Measurements from ENCODE around the gene NEBL.

The NEBL gene

GRCh38 chr10:20817116-20817515 lies 80.0 kb downstream of the NEBL start:
- no peak overlapping the region for H3K27ac Mint-ChIP-seq
- H3K9me3 Mint-ChIP-seq, result peaks cover 3% of the 10 kb centered on the region
- no peak overlapping the region for H3K4me3 Mint-ChIP-seq
- no peaks in the 10 kb centered on the region for H3K4me1 Mint-ChIP-seq (ENCODE audit: low read depth)
- H3K27me3 Mint-ChIP-seq (ENCODE audit: low read depth), result no peaks in the 10 kb centered on the region
- no peaks in the 10 kb centered on the region for H3K36me3 Mint-ChIP-seq (ENCODE audit: low read depth)

- no peaks in the 10 kb centered on the region for H3K27me3 Mint-ChIP-seq (ENCODE audit: low read depth)
- H3K36me3 Mint-ChIP-seq (ENCODE audit: low read depth), result no peaks in the 10 kb centered on the region
- no peak overlapping the region for H3K27ac Mint-ChIP-seq
- peaks cover 3% of the 10 kb centered on the region for H3K9me3 Mint-ChIP-seq
- no peaks in the 10 kb centered on the region for H3K4me1 Mint-ChIP-seq (ENCODE audit: low read depth)
- H3K4me3 Mint-ChIP-seq, result no peak overlapping the region
Measured at GRCh38 chr10:20814116-20814515, 83.0 kb downstream of the NEBL start.

- no peaks in the 10 kb centered on the region for H3K27me3 Mint-ChIP-seq (ENCODE audit: low read depth)
- H3K27ac Mint-ChIP-seq, result no peak overlapping the region
- H3K36me3 Mint-ChIP-seq (ENCODE audit: low read depth), result no peaks in the 10 kb centered on the region
- no peaks in the 10 kb centered on the region for H3K4me1 Mint-ChIP-seq (ENCODE audit: low read depth)
- H3K4me3 Mint-ChIP-seq, result no peak overlapping the region
- peaks cover under 1% of the 10 kb centered on the region for H3K9me3 Mint-ChIP-seq
Measured at GRCh38 chr10:20811131-20811530, 86.0 kb downstream of the NEBL start.

GRCh38 chr10:20809631-20810030 lies 87.5 kb downstream of the NEBL start:
- no peak overlapping the region for H3K27ac Mint-ChIP-seq
- H3K4me3 Mint-ChIP-seq, result no peak overlapping the region
- no peaks in the 10 kb centered on the region for H3K27me3 Mint-ChIP-seq (ENCODE audit: low read depth)
- no peaks in the 10 kb centered on the region for H3K36me3 Mint-ChIP-seq (ENCODE audit: low read depth)
- no peaks in the 10 kb centered on the region for H3K4me1 Mint-ChIP-seq (ENCODE audit: low read depth)
- H3K9me3 Mint-ChIP-seq, result no peaks in the 10 kb centered on the region

- Mint-ChIP-seq H3K36me3 (ENCODE audit: low read depth) (no peaks in the 10 kb centered on the region), H3K27me3 (ENCODE audit: low read depth) (no peaks in the 10 kb centered on the region), H3K9me3 (no peaks in the 10 kb centered on the region), H3K4me1 (ENCODE audit: low read depth) (no peaks in the 10 kb centered on the region), H3K4me3 (no peak overlapping the region), H3K27ac (no peak overlapping the region)
Measured at GRCh38 chr10:20806487-20806886, 90.6 kb downstream of the NEBL start.

- no peaks in the 10 kb centered on the region for H3K9me3 Mint-ChIP-seq
- H3K36me3 Mint-ChIP-seq (ENCODE audit: low read depth), result no peaks in the 10 kb centered on the region
- no peak overlapping the region for H3K27ac Mint-ChIP-seq
- no peak overlapping the region for H3K4me3 Mint-ChIP-seq
- no peaks in the 10 kb centered on the region for H3K4me1 Mint-ChIP-seq (ENCODE audit: low read depth)
- no peaks in the 10 kb centered on the region for H3K27me3 Mint-ChIP-seq (ENCODE audit: low read depth)
Measured at GRCh38 chr10:20797290-20797689, 99.8 kb downstream of the NEBL start.

GRCh38 chr10:20795391-20795790 lies 101.7 kb downstream of the NEBL start:
- no peaks in the 10 kb centered on the region for H3K36me3 Mint-ChIP-seq (ENCODE audit: low read depth)
- no peak overlapping the region for H3K27ac Mint-ChIP-seq
- H3K9me3 Mint-ChIP-seq, result no peaks in the 10 kb centered on the region
- no peaks in the 10 kb centered on the region for H3K27me3 Mint-ChIP-seq (ENCODE audit: low read depth)
- H3K4me1 Mint-ChIP-seq (ENCODE audit: low read depth), result no peaks in the 10 kb centered on the region
- H3K4me3 Mint-ChIP-seq, result no peak overlapping the region

- Mint-ChIP-seq H3K27ac (no peak overlapping the region), H3K36me3 (ENCODE audit: low read depth) (no peaks in the 10 kb centered on the region), H3K27me3 (ENCODE audit: low read depth) (no peaks in the 10 kb centered on the region), H3K4me1 (ENCODE audit: low read depth) (no peaks in the 10 kb centered on the region), H3K9me3 (no peaks in the 10 kb centered on the region), H3K4me3 (no peak overlapping the region)
Measured at GRCh38 chr10:20785174-20785573, 111.9 kb downstream of the NEBL start.

- Mint-ChIP-seq H3K27me3 (ENCODE audit: low read depth) (no peaks in the 10 kb centered on the region), H3K27ac (no peak overlapping the region), H3K9me3 (no peaks in the 10 kb centered on the region), H3K4me3 (no peak overlapping the region), H3K4me1 (ENCODE audit: low read depth) (no peaks in the 10 kb centered on the region), H3K36me3 (ENCODE audit: low read depth) (no peaks in the 10 kb centered on the region)
Measured at GRCh38 chr10:20778008-20778757, 118.9 kb downstream of the NEBL start.

- Mint-ChIP-seq H3K9me3 (peaks cover 4% of the 10 kb centered on the region), H3K27me3 (ENCODE audit: low read depth) (no peaks in the 10 kb centered on the region), H3K4me1 (ENCODE audit: low read depth) (no peaks in the 10 kb centered on the region), H3K27ac (no peak overlapping the region), H3K4me3 (no peak overlapping the region), H3K36me3 (ENCODE audit: low read depth) (no peaks in the 10 kb centered on the region)
Measured at GRCh38 chr10:20776384-20777118, 120.6 kb downstream of the NEBL start.

GRCh38 chr10:20771051-20771450 lies 126.1 kb downstream of the NEBL start:
- Mint-ChIP-seq H3K27ac (no peak overlapping the region), H3K27me3 (ENCODE audit: low read depth) (no peaks in the 10 kb centered on the region), H3K4me3 (no peak overlapping the region)

GRCh38 chr10:20769481-20769880 lies 127.6 kb downstream of the NEBL start:
- H3K4me3 Mint-ChIP-seq, result no peak overlapping the region
- no peaks in the 10 kb centered on the region for H3K36me3 Mint-ChIP-seq (ENCODE audit: low read depth)
- peaks cover 4% of the 10 kb centered on the region for H3K9me3 Mint-ChIP-seq
- H3K27ac Mint-ChIP-seq, result no peak overlapping the region
- no peaks in the 10 kb centered on the region for H3K4me1 Mint-ChIP-seq (ENCODE audit: low read depth)
- H3K27me3 Mint-ChIP-seq (ENCODE audit: low read depth), result no peaks in the 10 kb centered on the region

More at GRCh38 chr10:20771051-20771450, 126.1 kb downstream of the NEBL start:
- Mint-ChIP-seq H3K9me3 (peaks cover 4% of the 10 kb centered on the region), H3K4me1 (ENCODE audit: low read depth) (no peaks in the 10 kb centered on the region), H3K36me3 (ENCODE audit: low read depth) (no peaks in the 10 kb centered on the region)

- H3K27ac Mint-ChIP-seq, result no peak overlapping the region
- H3K4me3 Mint-ChIP-seq, result no peak overlapping the region
- H3K4me1 Mint-ChIP-seq (ENCODE audit: low read depth), result no peaks in the 10 kb centered on the region
- no peaks in the 10 kb centered on the region for H3K27me3 Mint-ChIP-seq (ENCODE audit: low read depth)
- no peaks in the 10 kb centered on the region for H3K36me3 Mint-ChIP-seq (ENCODE audit: low read depth)
- H3K9me3 Mint-ChIP-seq, result peaks cover 4% of the 10 kb centered on the region
Measured at GRCh38 chr10:20768843-20769242, 128.3 kb downstream of the NEBL start.

GRCh38 chr10:20767028-20767427 lies 130.1 kb downstream of the NEBL start:
- Mint-ChIP-seq H3K27ac (no peak overlapping the region), H3K4me3 (no peak overlapping the region), H3K9me3 (no peaks in the 10 kb centered on the region), H3K27me3 (ENCODE audit: low read depth) (no peaks in the 10 kb centered on the region), H3K4me1 (ENCODE audit: low read depth) (no peaks in the 10 kb centered on the region), H3K36me3 (ENCODE audit: low read depth) (no peaks in the 10 kb centered on the region)

GRCh38 chr10:20765066-20765465 lies 132.0 kb downstream of the NEBL start:
- Mint-ChIP-seq H3K27me3 (ENCODE audit: low read depth) (no peaks in the 10 kb centered on the region), H3K4me3 (no peak overlapping the region), H3K27ac (no peak overlapping the region), H3K9me3 (peaks cover 3% of the 10 kb centered on the region), H3K36me3 (ENCODE audit: low read depth) (no peaks in the 10 kb centered on the region), H3K4me1 (ENCODE audit: low read depth) (no peaks in the 10 kb centered on the region)

Data from T-helper 1 cell treated with Interleukin-12 subunit alpha and Interleukin-12 subunit beta and Interleukin-4 antibody, amounts not matched to agents 30 μg/mL and 1 μg/mL, for 36 hours (primary cell).